Chondrocyte (in vitro differentiated cells): ENCODE data around the gene CSTPP1. TPM values are rescaled to one million over a fixed set of nuclear protein-coding genes. Genes with fewer than 3 reads are reported as not detected.
A peak's percentile ranks its signal among the peaks of the same experiment; 100 is the strongest.
"Not testable (repeated sequence)": the region's sequence is repeated elsewhere in the genome, so short reads cannot be mapped to it uniquely, and the experiment has no call there.

Experiments
- DNase-seq: peaks from one replicate; pipeline ENCODE4 v3.0.0; 2021; ENCODE audit warnings: mixed read lengths, low spot score
- H3K27ac Mint-ChIP-seq: one replicate; pipeline ENCODE4 v1.8.0; 2021; ENCODE audit warnings: mild to moderate bottlenecking, moderate library complexity, mixed read lengths; ENCODE audit not compliant: unreplicated experiment
- H3K27me3 Mint-ChIP-seq: 2 replicates; pipeline ENCODE4 v1.8.0; 2021; ENCODE audit warnings: low read depth, mixed read lengths
- H3K36me3 Mint-ChIP-seq: 2 replicates; pipeline ENCODE4 v1.8.0; 2021; ENCODE audit warnings: low read depth, mixed read lengths
- H3K4me1 Mint-ChIP-seq: 2 replicates; pipeline ENCODE4 v1.8.0; 2021; ENCODE audit warnings: low read depth, mild to moderate bottlenecking, mixed read lengths
- H3K4me3 Mint-ChIP-seq: one replicate; pipeline ENCODE4 v1.8.0; 2021; ENCODE audit warnings: mild to moderate bottlenecking, moderate library complexity, mixed read lengths; ENCODE audit not compliant: unreplicated experiment
- H3K9me3 Mint-ChIP-seq: 2 replicates; pipeline ENCODE4 v1.8.0; 2021; ENCODE audit warnings: low read depth, mixed read lengths
- total RNA-seq: library from RNA; stranded (reverse); gene quantifications from 3 replicates; pipeline ENCODE4 v1.2.1, GENCODE V29; 2021
- TF ChIP-seq, protein P1 (sequence below): fragments of 200-600 bp; sonication (generic); IDR thresholded peaks from 2 replicates; pipeline ENCODE4 v1.5.0; 2021; ENCODE audit warnings: antibody characterized with exemption, mild to moderate bottlenecking, moderate library complexity

The CSTPP1 gene
- total RNA-seq, 1 donor from 2014 or later = 19.6 TPM

- no peaks in the 10 kb centered on the region for H3K36me3 Mint-ChIP-seq
- H3K27ac Mint-ChIP-seq = no peak overlapping the region
- no peak for DNase-seq
- H3K27me3 Mint-ChIP-seq = no peaks in the 10 kb centered on the region
- no peaks in the 10 kb centered on the region for H3K9me3 Mint-ChIP-seq
- peaks cover 45% of the 10 kb centered on the region for H3K4me1 Mint-ChIP-seq
- H3K4me3 Mint-ChIP-seq = no peak overlapping the region
- TF ChIP-seq, protein P1, sequence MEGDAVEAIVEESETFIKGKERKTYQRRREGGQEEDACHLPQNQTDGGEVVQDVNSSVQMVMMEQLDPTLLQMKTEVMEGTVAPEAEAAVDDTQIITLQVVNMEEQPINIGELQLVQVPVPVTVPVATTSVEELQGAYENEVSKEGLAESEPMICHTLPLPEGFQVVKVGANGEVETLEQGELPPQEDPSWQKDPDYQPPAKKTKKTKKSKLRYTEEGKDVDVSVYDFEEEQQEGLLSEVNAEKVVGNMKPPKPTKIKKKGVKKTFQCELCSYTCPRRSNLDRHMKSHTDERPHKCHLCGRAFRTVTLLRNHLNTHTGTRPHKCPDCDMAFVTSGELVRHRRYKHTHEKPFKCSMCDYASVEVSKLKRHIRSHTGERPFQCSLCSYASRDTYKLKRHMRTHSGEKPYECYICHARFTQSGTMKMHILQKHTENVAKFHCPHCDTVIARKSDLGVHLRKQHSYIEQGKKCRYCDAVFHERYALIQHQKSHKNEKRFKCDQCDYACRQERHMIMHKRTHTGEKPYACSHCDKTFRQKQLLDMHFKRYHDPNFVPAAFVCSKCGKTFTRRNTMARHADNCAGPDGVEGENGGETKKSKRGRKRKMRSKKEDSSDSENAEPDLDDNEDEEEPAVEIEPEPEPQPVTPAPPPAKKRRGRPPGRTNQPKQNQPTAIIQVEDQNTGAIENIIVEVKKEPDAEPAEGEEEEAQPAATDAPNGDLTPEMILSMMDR = no peak
These were observed 255.6 kb downstream of the CSTPP1 start for GRCh38 chr11:47192111-47192510.

DNA sequence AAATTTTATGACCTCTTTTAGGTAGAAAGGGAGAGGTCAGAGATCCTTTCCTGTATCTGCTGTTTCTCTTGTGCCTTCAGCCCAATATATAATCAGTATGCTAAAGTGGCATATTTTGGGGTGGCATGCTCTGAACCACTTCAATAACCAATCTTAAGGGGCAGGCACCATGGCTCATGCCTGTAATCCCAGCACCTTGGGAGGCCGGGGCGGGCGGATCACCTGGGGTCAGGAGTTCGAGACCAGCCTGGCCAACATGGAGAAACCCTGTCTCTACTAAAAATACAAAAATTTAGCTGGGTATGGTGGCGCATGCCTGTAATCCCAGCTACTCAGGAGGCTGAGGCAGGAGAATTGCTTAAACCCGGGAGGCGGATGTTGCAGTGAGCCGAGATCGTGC lies 261.6 kb downstream of the CSTPP1 start:
- H3K4me3 Mint-ChIP-seq, DNase-seq, H3K27me3 Mint-ChIP-seq, H3K9me3 Mint-ChIP-seq, H3K36me3 Mint-ChIP-seq: not testable (repeated sequence)
- Mint-ChIP-seq H3K27ac (peak overlapping the region; percentile 55), H3K4me1 (peaks cover 19% of the 10 kb centered on the region)

DNA sequence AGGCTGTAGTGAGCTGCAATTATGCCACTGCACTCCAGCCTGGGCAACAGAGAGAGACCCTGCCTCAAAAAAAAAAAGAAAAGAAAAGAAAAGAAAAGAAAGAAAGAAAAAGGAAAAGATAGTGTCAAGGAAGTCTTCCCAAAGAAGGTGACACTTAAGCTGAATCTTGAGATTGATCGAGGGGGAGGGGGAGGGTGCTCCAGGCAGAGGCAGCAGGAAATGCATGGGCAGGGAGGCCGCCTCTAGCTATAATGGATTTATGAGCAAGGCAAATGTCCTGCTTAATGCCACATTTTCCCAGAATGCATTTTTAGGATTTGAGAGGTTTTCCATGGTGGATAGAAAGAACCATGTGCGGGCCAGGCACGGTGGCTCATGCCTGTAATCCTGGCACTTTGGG lies 264.5 kb downstream of the CSTPP1 start:
- DNase-seq = no peak
- Mint-ChIP-seq H3K9me3 (no peaks in the 10 kb centered on the region), H3K27ac (no peak overlapping the region), H3K36me3 (no peaks in the 10 kb centered on the region), H3K27me3 (no peaks in the 10 kb centered on the region), H3K4me3 (no peak overlapping the region), H3K4me1 (peaks cover 14% of the 10 kb centered on the region)
- TF ChIP-seq, protein P1 = no peak

GRCh38 chr11:47202576-47202975 lies 266.0 kb downstream of the CSTPP1 start:
- Mint-ChIP-seq H3K27me3 (no peaks in the 10 kb centered on the region), H3K27ac (no peak overlapping the region), H3K36me3 (no peaks in the 10 kb centered on the region), H3K4me3 (no peak overlapping the region), H3K9me3 (no peaks in the 10 kb centered on the region), H3K4me1 (peaks cover 14% of the 10 kb centered on the region)
- DNase-seq = no peak
- TF ChIP-seq, protein P1 = no peak

DNA sequence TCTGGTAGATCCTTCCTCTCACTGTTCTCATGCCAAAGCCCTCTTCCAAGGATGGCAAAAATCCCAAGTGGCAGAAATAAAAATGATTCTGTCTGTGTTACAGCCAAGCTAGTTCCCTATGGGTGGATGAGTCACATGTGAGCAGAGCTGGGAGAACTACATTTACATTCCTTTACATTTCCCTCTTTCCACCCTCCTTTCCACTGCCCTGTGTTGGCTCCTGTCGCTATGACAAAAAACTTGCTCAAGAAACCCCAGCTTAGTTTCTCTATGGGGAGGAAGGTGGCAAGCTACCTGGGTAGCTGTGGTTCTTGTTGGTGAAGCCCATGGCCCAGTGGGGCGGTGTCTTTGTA lies 268.1 kb downstream of the CSTPP1 start:
- Mint-ChIP-seq H3K27ac (peak overlapping the region; percentile 88), H3K27me3 (no peaks in the 10 kb centered on the region), H3K4me1 (peaks cover 14% of the 10 kb centered on the region), H3K36me3 (no peaks in the 10 kb centered on the region), H3K9me3 (no peaks in the 10 kb centered on the region), H3K4me3 (peak overlapping the region; percentile 46)
- DNase-seq = no peak
- TF ChIP-seq, protein P1 = no peak

GRCh38 chr11:47206577-47206976 lies 270.0 kb downstream of the CSTPP1 start:
- H3K4me1 Mint-ChIP-seq = peaks cover 14% of the 10 kb centered on the region
- not testable (repeated sequence) for H3K27me3 Mint-ChIP-seq, H3K4me3 Mint-ChIP-seq, H3K27ac Mint-ChIP-seq, H3K9me3 Mint-ChIP-seq, H3K36me3 Mint-ChIP-seq, DNase-seq
